GM12874 (cell line): Measurements from ENCODE around the gene POLR2I.

ENCODE experiments used
- CTCF ChIP-seq: IDR thresholded peaks from 2 replicates; pipeline ENCODE4 v1.5.1; 2011; ENCODE audit warnings: low read depth, mild to moderate bottlenecking, control low read depth, low read length, moderate library complexity; ENCODE audit not compliant: insufficient read depth

The POLR2I gene

GRCh38 chr19:36106441-36106840 lies 8.2 kb downstream of the POLR2I start:
- no peak for TF ChIP-seq CTCF

DNA sequence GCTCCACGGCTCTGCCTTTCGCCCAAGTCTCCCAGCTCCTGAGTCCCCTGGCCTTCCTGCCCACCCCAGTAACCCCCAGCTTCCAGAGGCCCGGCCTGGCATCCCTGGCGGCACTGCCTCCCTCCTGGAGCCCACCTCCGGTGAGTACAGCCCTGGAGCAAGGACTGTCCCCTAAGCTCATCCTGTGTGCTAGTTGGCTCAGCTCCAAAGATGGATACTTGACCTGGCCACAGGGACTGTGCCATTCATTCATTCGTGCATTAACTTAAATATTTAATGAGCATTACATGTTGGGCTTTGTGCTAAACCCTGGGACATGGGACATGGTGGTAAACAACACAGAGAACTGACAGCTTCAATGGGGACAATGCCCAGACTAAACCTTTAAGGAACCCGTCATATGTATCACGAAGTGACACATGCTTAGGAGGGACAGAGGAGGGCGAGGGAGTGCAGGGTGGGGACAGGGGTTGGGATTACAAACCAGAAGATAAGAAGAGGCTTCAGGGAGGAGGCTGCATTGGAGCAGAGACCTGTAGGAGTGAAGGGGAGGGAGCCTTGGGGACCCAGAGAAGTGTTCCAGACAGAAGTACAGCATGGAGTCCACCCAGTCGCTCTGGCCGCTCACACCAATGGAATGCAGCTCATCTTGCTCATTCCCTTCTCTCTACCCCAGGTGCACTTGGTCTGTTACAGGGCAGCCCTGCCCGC lies 10.7 kb downstream of the POLR2I start:
- TF ChIP-seq CTCF = no peak

- TF ChIP-seq CTCF = no peak
Observed at GRCh38 chr19:36103040-36103626, 11.5 kb downstream of the POLR2I start.

GRCh38 chr19:36101550-36102327 lies 12.9 kb downstream of the POLR2I start:
- TF ChIP-seq CTCF = no peak

DNA sequence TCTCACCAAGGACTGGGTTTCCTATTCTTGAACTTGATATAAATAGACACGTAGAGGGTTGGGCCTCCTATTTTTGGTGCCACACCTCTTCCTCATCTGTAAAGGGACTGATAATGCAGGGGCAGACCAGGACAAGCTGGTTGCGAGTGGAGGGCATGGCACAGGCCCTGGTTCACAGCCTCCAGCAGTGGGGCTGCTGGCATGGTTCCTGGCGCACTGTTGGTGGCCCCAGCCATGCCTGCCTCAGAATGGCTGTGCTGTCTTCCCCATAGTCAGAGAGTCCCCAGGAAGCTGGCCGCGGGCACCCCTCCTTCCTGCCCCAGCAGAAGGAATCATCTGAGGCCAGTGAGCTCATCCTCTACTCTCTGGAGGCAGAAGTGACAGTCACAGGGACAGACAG lies 14.2 kb downstream of the POLR2I start:
- no peak for TF ChIP-seq CTCF

GRCh38 chr19:36099166-36099785 lies 15.4 kb downstream of the POLR2I start:
- no peak for TF ChIP-seq CTCF

DNA sequence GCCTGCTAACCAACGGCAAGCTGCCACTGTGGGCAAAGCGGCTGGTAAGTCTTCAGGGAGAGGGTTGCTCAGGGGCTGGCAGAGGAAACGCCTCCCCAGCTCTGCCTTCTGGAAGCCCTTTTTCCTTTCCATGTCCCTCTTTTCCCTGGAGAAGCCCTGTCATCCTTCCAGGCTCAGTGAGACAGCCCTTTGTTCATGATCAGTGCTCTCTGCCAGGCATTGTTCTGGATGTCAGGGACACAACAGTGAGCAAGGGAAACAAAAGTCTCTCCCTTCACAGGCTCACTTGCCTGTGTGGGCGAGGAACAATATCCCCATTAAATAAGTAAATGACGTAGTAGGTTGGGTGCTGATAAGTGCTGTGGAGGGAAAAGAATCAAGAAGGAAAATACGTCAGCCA lies 17.6 kb downstream of the POLR2I start:
- no peak for TF ChIP-seq CTCF
